ENCODE results near the gene OR5V1. TPM values are rescaled to one million over a fixed set of nuclear protein-coding genes. Genes with fewer than 3 reads are reported as not detected.

OR5V1 gene
- total and polyA plus RNA-seq, 2 of the 4 experiments (the other 2 are of a cell fraction), result not detected

DNA sequence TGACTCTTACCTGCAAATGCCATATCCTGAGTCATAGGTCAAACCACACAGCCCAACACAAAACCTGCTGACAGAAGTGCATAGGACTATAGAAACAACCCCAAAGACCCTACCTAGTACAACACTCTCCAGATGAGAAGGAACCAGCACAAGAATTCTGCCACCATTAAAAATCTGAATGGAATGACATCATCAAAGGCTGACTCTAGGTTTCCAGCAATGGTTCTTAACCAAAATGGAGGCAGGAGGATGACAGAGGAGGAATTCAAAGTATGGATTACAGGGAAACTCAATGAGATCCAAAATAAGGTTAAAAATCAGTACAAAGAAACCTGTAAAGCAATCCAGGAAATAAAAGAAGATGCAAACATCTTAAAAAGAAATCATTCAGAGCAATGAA is 36.0 kb downstream of the OR5V1 start:
- no peak overlapping the region for H3K27ac ChIP-seq (ENCODE audit: insufficient read depth, low read length)
- H3K56ac ChIP-seq (ENCODE audit: extremely low read depth, insufficient read depth, low read length), result no peak overlapping the region
- no peak overlapping the region for H2BK20ac ChIP-seq (ENCODE audit: low read depth, low read length)
- H3K36me3 ChIP-seq (ENCODE audit: control insufficient read depth, insufficient read depth, low read length), result no peaks in the 10 kb centered on the region
- H4K5ac ChIP-seq (ENCODE audit: low read depth, low read length), result no peak overlapping the region
- no peak overlapping the region for H3K18ac ChIP-seq (ENCODE audit: low read depth, low read length)
- H3K14ac ChIP-seq (replicated peaks; ENCODE audit: low read depth, low read length), result no peak overlapping the region
- no peak overlapping the region for H3K23ac ChIP-seq (ENCODE audit: low read depth, low read length)
- H4K8ac ChIP-seq (ENCODE audit: low read depth in 2 of 2, low read length in 2 of 2), result no peak overlapping the region
- no peak overlapping the region for H2AFZ ChIP-seq (replicated peaks; ENCODE audit: low read length, poor library complexity)
- no peak overlapping the region for H3K4me2 ChIP-seq (ENCODE audit: low read depth, low read length)
- no peaks in the 10 kb centered on the region for H3K79me1 ChIP-seq (ENCODE audit: low read depth in 1 of 2, low read length in 2 of 2)
- no peak for DNase-seq
- H2BK15ac ChIP-seq (ENCODE audit: low read depth, low read length), result no peak overlapping the region
- H3K9me3 ChIP-seq (ENCODE audit: control insufficient read depth, insufficient read depth, low read length), result peaks cover 7% of the 10 kb centered on the region
- no TSS peak for BruUV-seq (replicated peaks)
- in situ Hi-C loops (cut with MboI; ENCODE audit: low sequenced_read_pairs) (no loop called here), intact Hi-C loops (cut with micrococcal nuclease) (no loop called here), dilution Hi-C loops (cut with HindIII; ENCODE audit: low sequenced_read_pairs, unreplicated experiment) (no loop called here)
- H3K9me1 ChIP-seq (ENCODE audit: insufficient read depth, low read length), result no peaks in the 10 kb centered on the region
- ATAC-seq (ENCODE audit: low read depth), result no peak
- ChIA-PET POLR2A (ENCODE audit: unreplicated experiment) (no interaction called here), CTCF (no interaction called here)
- no peak overlapping the region for H2BK5ac ChIP-seq (ENCODE audit: low read depth, low read length, poor library complexity, severe bottlenecking)
- no peaks in the 10 kb centered on the region for H4K20me1 ChIP-seq (ENCODE audit: insufficient read depth, low read length)
- H3K4ac ChIP-seq (ENCODE audit: low read depth, low read length), result no peak overlapping the region
- no peaks in the 10 kb centered on the region for H3K4me1 ChIP-seq (ENCODE audit: control insufficient read depth, insufficient read depth, low read length)
- H2BK120ac ChIP-seq (ENCODE audit: low read depth, low read length), result no peak overlapping the region
- H3K27me3 ChIP-seq (ENCODE audit: control insufficient read depth, insufficient read depth, low read length), result no peaks in the 10 kb centered on the region
- no peak overlapping the region for H4K91ac ChIP-seq (ENCODE audit: insufficient read depth, low read depth, low read length)
- no peak overlapping the region for H2AK9ac ChIP-seq (replicated peaks; ENCODE audit: low read depth, low read length, poor library complexity)
- no peak overlapping the region for H3K9ac ChIP-seq (ENCODE audit: low read depth, low read length)
- H2AK5ac ChIP-seq (ENCODE audit: low read depth, low read length), result no peak overlapping the region
- TF ChIP-seq RAD21 (IDR thresholded peaks at IDR 0.05; ENCODE audit: low read length), result no peak
- no peak for TF ChIP-seq CEBPB (IDR thresholded peaks at IDR 0.05; ENCODE audit: low read depth, low read length)
- TF ChIP-seq NFE2L2 (IDR thresholded peaks at IDR 0.05; ENCODE audit: low read depth, low read length), result no peak
- TF ChIP-seq SMC3 (IDR thresholded peaks at IDR 0.05; ENCODE audit: low read depth, low read length), result no peak
- no peak for TF ChIP-seq POLR2A (IDR thresholded peaks at IDR 0.05; ENCODE audit: low read depth, low read length)
- TF ChIP-seq, protein P1, sequence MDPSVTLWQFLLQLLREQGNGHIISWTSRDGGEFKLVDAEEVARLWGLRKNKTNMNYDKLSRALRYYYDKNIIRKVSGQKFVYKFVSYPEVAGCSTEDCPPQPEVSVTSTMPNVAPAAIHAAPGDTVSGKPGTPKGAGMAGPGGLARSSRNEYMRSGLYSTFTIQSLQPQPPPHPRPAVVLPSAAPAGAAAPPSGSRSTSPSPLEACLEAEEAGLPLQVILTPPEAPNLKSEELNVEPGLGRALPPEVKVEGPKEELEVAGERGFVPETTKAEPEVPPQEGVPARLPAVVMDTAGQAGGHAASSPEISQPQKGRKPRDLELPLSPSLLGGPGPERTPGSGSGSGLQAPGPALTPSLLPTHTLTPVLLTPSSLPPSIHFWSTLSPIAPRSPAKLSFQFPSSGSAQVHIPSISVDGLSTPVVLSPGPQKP (IDR thresholded peaks at IDR 0.05; ENCODE audit: borderline replicate concordance, low read depth, low read length), result no peak
- TF ChIP-seq, protein P2, sequence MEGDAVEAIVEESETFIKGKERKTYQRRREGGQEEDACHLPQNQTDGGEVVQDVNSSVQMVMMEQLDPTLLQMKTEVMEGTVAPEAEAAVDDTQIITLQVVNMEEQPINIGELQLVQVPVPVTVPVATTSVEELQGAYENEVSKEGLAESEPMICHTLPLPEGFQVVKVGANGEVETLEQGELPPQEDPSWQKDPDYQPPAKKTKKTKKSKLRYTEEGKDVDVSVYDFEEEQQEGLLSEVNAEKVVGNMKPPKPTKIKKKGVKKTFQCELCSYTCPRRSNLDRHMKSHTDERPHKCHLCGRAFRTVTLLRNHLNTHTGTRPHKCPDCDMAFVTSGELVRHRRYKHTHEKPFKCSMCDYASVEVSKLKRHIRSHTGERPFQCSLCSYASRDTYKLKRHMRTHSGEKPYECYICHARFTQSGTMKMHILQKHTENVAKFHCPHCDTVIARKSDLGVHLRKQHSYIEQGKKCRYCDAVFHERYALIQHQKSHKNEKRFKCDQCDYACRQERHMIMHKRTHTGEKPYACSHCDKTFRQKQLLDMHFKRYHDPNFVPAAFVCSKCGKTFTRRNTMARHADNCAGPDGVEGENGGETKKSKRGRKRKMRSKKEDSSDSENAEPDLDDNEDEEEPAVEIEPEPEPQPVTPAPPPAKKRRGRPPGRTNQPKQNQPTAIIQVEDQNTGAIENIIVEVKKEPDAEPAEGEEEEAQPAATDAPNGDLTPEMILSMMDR (conservative IDR thresholded peaks at IDR 0.05; ENCODE audit: low read depth, low read length), result no peak
- TF ChIP-seq, protein P3, sequence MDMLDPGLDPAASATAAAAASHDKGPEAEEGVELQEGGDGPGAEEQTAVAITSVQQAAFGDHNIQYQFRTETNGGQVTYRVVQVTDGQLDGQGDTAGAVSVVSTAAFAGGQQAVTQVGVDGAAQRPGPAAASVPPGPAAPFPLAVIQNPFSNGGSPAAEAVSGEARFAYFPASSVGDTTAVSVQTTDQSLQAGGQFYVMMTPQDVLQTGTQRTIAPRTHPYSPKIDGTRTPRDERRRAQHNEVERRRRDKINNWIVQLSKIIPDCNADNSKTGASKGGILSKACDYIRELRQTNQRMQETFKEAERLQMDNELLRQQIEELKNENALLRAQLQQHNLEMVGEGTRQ (IDR thresholded peaks at IDR 0.05; ENCODE audit: low read depth, low read length), result no peak
- TF ChIP-seq MAZ (IDR thresholded peaks at IDR 0.05; ENCODE audit: borderline replicate concordance, low read depth, low read length), result no peak
- no peak for TF ChIP-seq CHD1 (IDR thresholded peaks at IDR 0.05; ENCODE audit: low read depth, low read length)
- TF ChIP-seq MXI1 (IDR thresholded peaks at IDR 0.05; ENCODE audit: borderline replicate concordance, low read depth, low read length), result no peak
- no peak for TF ChIP-seq MAFK (IDR thresholded peaks at IDR 0.05; ENCODE audit: low read depth, low read length)
- no peak for TF ChIP-seq BHLHE40 (IDR thresholded peaks at IDR 0.05; ENCODE audit: low read depth, low read length)
- no peak for TF ChIP-seq RCOR1 (IDR thresholded peaks at IDR 0.05; ENCODE audit: insufficient replicate concordance, low read length)
- no peak for TF ChIP-seq FOS (IDR thresholded peaks at IDR 0.05; ENCODE audit: low read depth, low read length)
- no peak for TF ChIP-seq RFX5 (IDR thresholded peaks at IDR 0.05; ENCODE audit: low read depth, low read length)
- H3K4me3 ChIP-seq (ENCODE audit: insufficient read depth, low read depth, low read length), result no peak overlapping the region
